H1 (cell line): ENCODE data around the gene MEP1A. TPM values are rescaled to one million over a fixed set of nuclear protein-coding genes. Genes with fewer than 3 reads are reported as not detected.

ENCODE experiments used
- CTCF ChIA-PET: fragments of 300-600 bp; sonication (Branson Sonifier 250); formaldehyde crosslinking; loops from one replicate; lab custom pipeline; 2021; ENCODE audit not compliant: partially characterized antibody; lab: Charles Lee
- POLR2A ChIA-PET: fragments of 300-600 bp; sonication (Branson Sonifier 250); formaldehyde crosslinking; loops from one replicate; lab custom pipeline; 2021; ENCODE audit warnings: inconsistent platforms; ENCODE audit not compliant: partially characterized antibody; lab: Charles Lee
- DNase-seq, 2 experiments: peaks; one replicate each; pipeline versions ENCODE4 v3.0.0 to v3.0.0-alpha.2; 2010 to 2022; ENCODE audit warnings: low spot score in 2 of 2, low read depth in 1 of 2, mixed read lengths in 1 of 2
- FAIRE-seq: peaks from 2 replicates; lab custom pipeline; 2011; peaks lifted over from hg19 to GRCh38; lab: Jason Lieb, UNC
- H2AFZ ChIP-seq: 2 replicates; pipeline ENCODE4 v1.8.1; 2012; ENCODE audit warnings: low read length, inconsistent platforms
- H2AK5ac ChIP-seq: 2 replicates; pipeline ENCODE4 v1.6.1; 2013; ENCODE audit warnings: low read depth, low read length
- H2BK120ac ChIP-seq: replicated peaks from 2 replicates; pipeline ENCODE3; 2013; ENCODE audit warnings: low read depth, low read length, inconsistent platforms
- H2BK12ac ChIP-seq: 2 replicates; pipeline ENCODE4 v1.6.1; 2013; ENCODE audit warnings: low read depth, low read length
- H2BK15ac ChIP-seq: 2 replicates; pipeline ENCODE4 v1.6.1; 2013; ENCODE audit warnings: low read length
- H2BK20ac ChIP-seq: 2 replicates; pipeline ENCODE4 v1.6.1; 2013; ENCODE audit warnings: low read length
- H2BK5ac ChIP-seq: 2 replicates; pipeline ENCODE4 v1.6.1; 2013; ENCODE audit warnings: low read depth, low read length
- H3K14ac ChIP-seq: 2 replicates; pipeline ENCODE4 v1.6.1; 2013; ENCODE audit warnings: inconsistent platforms; ENCODE audit not compliant: insufficient read length
- H3K18ac ChIP-seq: 2 replicates; pipeline ENCODE4 v1.6.1; 2013; ENCODE audit warnings: low read length; ENCODE audit errors: extremely low read depth
- H3K23ac ChIP-seq: 2 replicates; pipeline ENCODE4 v1.6.1; 2013; ENCODE audit warnings: inconsistent platforms; ENCODE audit not compliant: insufficient read length
- H3K23me2 ChIP-seq: 2 replicates; pipeline ENCODE4 v1.6.1; 2013; ENCODE audit warnings: low read depth, low read length
- H3K27ac ChIP-seq: 2 replicates; pipeline ENCODE4 v1.6.1; 2011; ENCODE audit warnings: low read depth, low read length, inconsistent platforms
- H3K27me3 ChIP-seq, 4 experiments: replicated peaks in 1 of 4; 1 replicate in 1 of 4; 2 replicates in 3 of 4; pipeline versions ENCODE4 v1.6.1 to v1.8.1; 2011 to 2013; ENCODE audit warnings: low read length in 3 of 4, mild to moderate bottlenecking in 3 of 4, inconsistent platforms in 2 of 4, mixed read lengths in 2 of 4, moderate library complexity in 1 of 4; ENCODE audit not compliant: control insufficient read depth in 3 of 4, insufficient read depth in 3 of 4; ENCODE audit errors: extremely low read depth in 1 of 4
- H3K36me3 ChIP-seq, 4 experiments: 2 replicates each; pipeline versions ENCODE4 v1.6.1 to v1.8.1; 2011 to 2013; ENCODE audit warnings: mild to moderate bottlenecking in 4 of 4, low read length in 3 of 4, moderate library complexity in 2 of 4, control low read depth in 1 of 4, inconsistent platforms in 1 of 4; ENCODE audit not compliant: insufficient read depth in 4 of 4, control insufficient read depth in 2 of 4
- H3K4ac ChIP-seq: replicated peaks from 2 replicates; pipeline ENCODE3; 2013; ENCODE audit warnings: low read length, low read depth, mixed read lengths, inconsistent platforms; ENCODE audit not compliant: insufficient read length
- H3K4me1 ChIP-seq, 4 experiments: replicated peaks in 1 of 4; 1 replicate in 1 of 4; 2 replicates in 3 of 4; pipeline versions ENCODE4 v1.6.1 to v1.8.1; 2011 to 2013; ENCODE audit warnings: low read length in 3 of 4, inconsistent platforms in 2 of 4, mixed read lengths in 1 of 4; ENCODE audit not compliant: insufficient read depth in 4 of 4, control insufficient read depth in 3 of 4
- H3K4me2 ChIP-seq, 2 experiments: 2 replicates each; pipeline versions ENCODE4 v1.6.1 to v1.8.1; 2011 to 2013; ENCODE audit warnings: low read depth in 2 of 2, low read length in 2 of 2, control low read depth in 1 of 2, inconsistent platforms in 1 of 2, mild to moderate bottlenecking in 1 of 2; ENCODE audit not compliant: insufficient read depth in 1 of 2
- H3K4me3 ChIP-seq, 4 experiments: fragments of 200-600, 300-600 bp in 1 of 4; sonication (generic), shearing (Covaris generic), sonication (Bioruptor Twin) in 1 of 4; 2 replicates each; pipeline versions ENCODE4 v1.5.1 to v1.8.1; 2011 to 2016; ENCODE audit warnings: low read length in 4 of 4, low read depth in 3 of 4, control low read depth in 2 of 4, inconsistent platforms in 2 of 4, mild to moderate bottlenecking in 2 of 4, mixed read lengths in 1 of 4, moderate library complexity in 1 of 4; ENCODE audit not compliant: insufficient read depth in 2 of 4; ENCODE audit errors: extremely low read depth in 1 of 4
- H3K56ac ChIP-seq: replicated peaks from 2 replicates; pipeline ENCODE3; 2013; ENCODE audit warnings: low read depth, mild to moderate bottlenecking, mixed read lengths, low read length, inconsistent platforms; ENCODE audit not compliant: insufficient read length
- H3K79me1 ChIP-seq: 2 replicates; pipeline ENCODE4 v1.6.1; 2013; ENCODE audit warnings: low read depth, low read length, control low read depth
- H3K79me2 ChIP-seq, 2 experiments: 2 replicates each; pipeline versions ENCODE4 v1.6.1 to v1.8.1; 2012 to 2013; ENCODE audit warnings: low read length in 2 of 2, mild to moderate bottlenecking in 2 of 2, inconsistent platforms in 1 of 2; ENCODE audit not compliant: insufficient read depth in 2 of 2, control insufficient read depth in 1 of 2
- H3K9ac ChIP-seq, 4 experiments: replicated peaks in 1 of 4; 1 replicate in 1 of 4; 2 replicates in 3 of 4; pipeline versions ENCODE4 v1.6.1 to v1.8.1; 2011 to 2013; ENCODE audit warnings: low read depth in 3 of 4, low read length in 3 of 4, control low read depth in 2 of 4, mild to moderate bottlenecking in 2 of 4, moderate library complexity in 2 of 4, inconsistent platforms in 1 of 4; ENCODE audit errors: extremely low read depth in 1 of 4
- H3K9me3 ChIP-seq, 2 experiments: 2 replicates each; pipeline versions ENCODE4 v1.6.1 to v1.8.1; 2012 to 2013; ENCODE audit warnings: mild to moderate bottlenecking in 2 of 2, moderate library complexity in 2 of 2, control low read depth in 1 of 2, inconsistent platforms in 1 of 2, low read depth in 1 of 2, low read length in 1 of 2, mixed read lengths in 1 of 2; ENCODE audit not compliant: insufficient read depth in 2 of 2
- H4K20me1 ChIP-seq, 2 experiments: replicated peaks in 1 of 2; 2 replicates each; pipeline versions ENCODE3 to v1.8.1; 2011 to 2013; ENCODE audit warnings: inconsistent platforms in 2 of 2, low read length in 2 of 2, mild to moderate bottlenecking in 1 of 2; ENCODE audit not compliant: insufficient read depth in 2 of 2, control insufficient read depth in 1 of 2
- H4K5ac ChIP-seq: 2 replicates; pipeline ENCODE4 v1.6.1; 2013; ENCODE audit warnings: low read length, low read depth, mixed read lengths, inconsistent platforms; ENCODE audit not compliant: insufficient read length
- H4K8ac ChIP-seq: 2 replicates; pipeline ENCODE4 v1.8.0; 2013; ENCODE audit warnings: mild to moderate bottlenecking, moderate library complexity, low read length, inconsistent platforms; ENCODE audit not compliant: insufficient read depth; ENCODE audit errors: extremely low read depth
- H4K91ac ChIP-seq: replicated peaks from 2 replicates; pipeline ENCODE3; 2013; ENCODE audit warnings: low read length, mixed read lengths, inconsistent platforms; ENCODE audit not compliant: insufficient read length
- BACH1 ChIP-seq: IDR thresholded peaks from 2 replicates; pipeline ENCODE4 v1.6.1; 2012; ENCODE audit warnings: low read length, improper control_type of control experiment
- CBX5 ChIP-seq: fragments of 300-800, 300-1000 bp; sonication (generic); IDR thresholded peaks from 2 replicates; pipeline ENCODE4 v1.7.1; 2016; ENCODE audit warnings: antibody characterized with exemption, low read length, low read depth
- CBX8 ChIP-seq: fragments of 300-800, 300-1000 bp; sonication (generic); IDR thresholded peaks from 2 replicates; pipeline ENCODE4 v1.7.1; 2016; ENCODE audit warnings: low read depth, low read length, borderline replicate concordance
- CHD1 ChIP-seq: IDR thresholded peaks from 2 replicates; pipeline ENCODE4 v1.6.1; 2012; ENCODE audit warnings: low read depth, low read length, improper control_type of control experiment
- CTBP2 ChIP-seq: IDR thresholded peaks from 2 replicates; pipeline ENCODE4 v1.7.0; 2011; ENCODE audit warnings: borderline replicate concordance, mild to moderate bottlenecking, moderate library complexity, mixed read lengths, low read length; ENCODE audit not compliant: insufficient read depth, insufficient read length
- GTF2F1 ChIP-seq: IDR thresholded peaks from 2 replicates; pipeline ENCODE4 v1.6.1; 2012; ENCODE audit warnings: low read depth, low read length, improper control_type of control experiment, borderline replicate concordance
- HDAC6 ChIP-seq: IDR thresholded peaks from one replicate; pipeline ENCODE4 v1.7.1; 2012; ENCODE audit warnings: low read depth, mild to moderate bottlenecking, inconsistent platforms, low read length, moderate library complexity
- RFX5 ChIP-seq: IDR thresholded peaks from 2 replicates; pipeline ENCODE4 v1.6.1; 2011; ENCODE audit warnings: low read depth, low read length, improper control_type of control experiment, borderline replicate concordance
- SIX5 ChIP-seq: IDR thresholded peaks from 2 replicates; pipeline ENCODE4 v1.6.1; 2011; ENCODE audit warnings: mild to moderate bottlenecking, low read depth, low read length
- ZNF274 ChIP-seq: IDR thresholded peaks from 2 replicates; pipeline ENCODE4 v1.7.0; 2012; ENCODE audit warnings: low read length, borderline replicate concordance; ENCODE audit errors: extremely low read depth
- WGBS, 2 experiments: shearing (Covaris generic) in 1 of 2; methylation state at CpG; one replicate each; pipeline versions ENCODE4 v1.1.6 to v1.1.7; 2013 to 2015; ENCODE audit warnings: low lambda C conversion rate in 2 of 2, mixed read lengths in 2 of 2, inconsistent platforms in 1 of 2, low coverage in 1 of 2, missing lambda C conversion rate in 1 of 2; ENCODE audit not compliant: insufficient replicate concordance in 2 of 2, insufficient coverage in 1 of 2, insufficient read length in 1 of 2; ENCODE audit errors: extremely low coverage in 1 of 2, missing lambda C conversion rate in 1 of 2; 5-methylcytosine and 5-hydroxymethylcytosine counted together
- polyA plus RNA-seq, 7 experiments: library from polyadenylated mRNA; depleted of rRNA in 3 of 7; stranded (reverse) in 5 of 7; unstranded in 2 of 7; fragments of >200 nt in 5 of 7; fragments of 200-250 nt in 2 of 7; gene quantifications; 1 replicate in 5 of 7; 2 replicates in 1 of 7; 4 replicates in 1 of 7; pipeline versions ENCODE4 v1.2.1 to v1.2.3, GENCODE V29; 2011 to 2013; ENCODE audit warnings: missing spikeins in 2 of 7, mixed read lengths in 2 of 7
- total RNA-seq: library from RNA; stranded (reverse); fragmentation: NEBNext Ultra II Directional; extraction: Animal tissue kit (Norgen Biotek cat#: 25700); gene quantifications from 2 replicates; pipeline ENCODE4 v1.2.1, GENCODE V29; 2021
- TF ChIP-seq, protein P1 (sequence below): IDR thresholded peaks from 2 replicates; pipeline ENCODE4 v1.6.1; 2012; ENCODE audit warnings: low read length, inconsistent platforms
- TF ChIP-seq, protein P2 (sequence below): IDR thresholded peaks from 2 replicates; pipeline ENCODE4 v1.6.1; 2011; ENCODE audit warnings: low read depth, mild to moderate bottlenecking, low read length; ENCODE audit not compliant: insufficient read depth

The MEP1A gene
- total and polyA plus RNA-seq, 2 of the 8 experiments (the other 6 are each of a cell fraction or from before 2014, with no cell fraction given): 0.03 TPM; not detected in 1

DNA sequence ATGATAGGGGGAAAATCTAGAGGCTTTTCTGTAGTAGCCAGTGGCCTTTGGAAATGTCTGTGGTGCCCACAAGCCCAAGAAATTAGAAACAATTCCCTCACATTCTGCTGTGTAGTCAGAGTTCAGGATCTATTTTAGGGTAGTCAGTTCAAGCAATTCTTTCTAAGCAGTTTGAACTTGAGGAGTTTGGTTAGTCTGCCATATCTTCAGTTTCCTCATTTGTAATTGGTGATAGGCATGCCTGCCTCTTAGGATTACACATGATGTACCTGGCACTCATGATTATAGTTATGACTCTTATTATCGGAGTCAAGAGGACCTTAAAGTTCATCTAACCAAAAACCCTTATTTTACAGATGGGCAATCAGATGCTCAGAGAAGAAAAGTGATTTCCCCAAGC, 21.2 kb upstream of the MEP1A start:
- no peaks in the 10 kb centered on the region for H4K20me1 ChIP-seq
- no peak overlapping the region for H3K23ac ChIP-seq
- no peak overlapping the region for H3K4ac ChIP-seq
- no peaks in the 10 kb centered on the region for H3K4me1 ChIP-seq
- H4K8ac ChIP-seq: no peak overlapping the region
- no peaks in the 10 kb centered on the region for H3K79me1 ChIP-seq
- CTCF ChIA-PET: interaction anchor here (0.6 to 1.8 kb wide), 3 partner anchors 38 to 73 kb away, joined by 3 to 4 read pairs (median 3); no protein-coding TSS in a partner anchor
- no peaks in the 10 kb centered on the region for H3K79me2 ChIP-seq
- TF ChIP-seq CBX5: no peak
- TF ChIP-seq CHD1: no peak
- TF ChIP-seq BACH1: no peak
- TF ChIP-seq GTF2F1: no peak
- no peak for TF ChIP-seq CTBP2
- no peak for TF ChIP-seq CBX8
- TF ChIP-seq, protein P1, sequence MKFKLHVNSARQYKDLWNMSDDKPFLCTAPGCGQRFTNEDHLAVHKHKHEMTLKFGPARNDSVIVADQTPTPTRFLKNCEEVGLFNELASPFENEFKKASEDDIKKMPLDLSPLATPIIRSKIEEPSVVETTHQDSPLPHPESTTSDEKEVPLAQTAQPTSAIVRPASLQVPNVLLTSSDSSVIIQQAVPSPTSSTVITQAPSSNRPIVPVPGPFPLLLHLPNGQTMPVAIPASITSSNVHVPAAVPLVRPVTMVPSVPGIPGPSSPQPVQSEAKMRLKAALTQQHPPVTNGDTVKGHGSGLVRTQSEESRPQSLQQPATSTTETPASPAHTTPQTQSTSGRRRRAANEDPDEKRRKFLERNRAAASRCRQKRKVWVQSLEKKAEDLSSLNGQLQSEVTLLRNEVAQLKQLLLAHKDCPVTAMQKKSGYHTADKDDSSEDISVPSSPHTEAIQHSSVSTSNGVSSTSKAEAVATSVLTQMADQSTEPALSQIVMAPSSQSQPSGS: no peak
- no peak for TF ChIP-seq SIX5
- TF ChIP-seq RFX5: no peak
- no peak for TF ChIP-seq HDAC6
- TF ChIP-seq ZNF274: no peak
- TF ChIP-seq, protein P2, sequence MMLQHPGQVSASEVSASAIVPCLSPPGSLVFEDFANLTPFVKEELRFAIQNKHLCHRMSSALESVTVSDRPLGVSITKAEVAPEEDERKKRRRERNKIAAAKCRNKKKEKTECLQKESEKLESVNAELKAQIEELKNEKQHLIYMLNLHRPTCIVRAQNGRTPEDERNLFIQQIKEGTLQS: no peak
- H3K27me3 ChIP-seq: no peaks in the 10 kb centered on the region
- H3K4me2 ChIP-seq: no peak overlapping the region
- no peak overlapping the region for H2BK5ac ChIP-seq
- POLR2A ChIA-PET: no interaction called here
- no peak overlapping the region for H3K56ac ChIP-seq
- WGBS, 2 experiments: 94% methylated on average over 1 of the region's 1 CpG; no CpG with 5 or more reads in 1 of the 2 experiments
- FAIRE-seq: no peak
- H3K9ac ChIP-seq: no peak overlapping the region
- H2BK20ac ChIP-seq: no peak overlapping the region
- H3K9me3 ChIP-seq: no peaks in the 10 kb centered on the region
- no peak overlapping the region for H2BK120ac ChIP-seq
- H3K18ac ChIP-seq: no peak overlapping the region
- H2BK12ac ChIP-seq: no peak overlapping the region
- H4K5ac ChIP-seq: no peak overlapping the region
- H3K23me2 ChIP-seq: no peaks in the 10 kb centered on the region
- H3K36me3 ChIP-seq: no peaks in the 10 kb centered on the region
- no peak overlapping the region for H2AFZ ChIP-seq
- no peak overlapping the region for H2BK15ac ChIP-seq
- no peak overlapping the region for H4K91ac ChIP-seq
- no peak overlapping the region for H2AK5ac ChIP-seq
- no peak overlapping the region for H3K4me3 ChIP-seq
- H3K14ac ChIP-seq: no peak overlapping the region
- no peak overlapping the region for H3K27ac ChIP-seq
- DNase-seq: no peak
